ENCODE data around the gene APBA2. TPM values are rescaled to one million over a fixed set of nuclear protein-coding genes. Genes with fewer than 3 reads are reported as not detected.

The APBA2 gene
- total RNA-seq, 4 donors from 2014 or later, result 1.1 to 2.4 (median 1.3) TPM

DNA sequence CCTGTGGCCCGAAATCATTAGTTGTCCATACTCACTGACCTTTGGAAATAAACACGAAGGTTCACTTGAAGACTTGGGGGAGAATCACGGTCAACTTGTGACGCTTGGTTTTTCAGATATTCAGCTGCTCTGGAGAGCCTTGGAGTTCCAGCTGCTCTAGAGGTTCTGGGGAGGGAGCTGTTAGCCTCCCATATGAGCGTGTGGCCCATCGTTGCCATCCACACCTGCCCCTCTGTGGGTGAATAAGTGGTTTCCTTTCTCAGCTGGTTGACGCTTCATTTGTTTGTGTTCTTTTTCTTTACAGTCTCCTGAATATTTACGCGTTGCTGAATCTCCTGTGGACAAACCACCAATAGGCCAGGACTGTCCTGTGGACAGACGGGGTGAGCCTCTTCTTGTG lies 35.6 kb downstream of the APBA2 start:
- TF ChIP-seq CTCF (IDR thresholded peaks at IDR 0.05; ENCODE audit: low read depth), result no peak

DNA sequence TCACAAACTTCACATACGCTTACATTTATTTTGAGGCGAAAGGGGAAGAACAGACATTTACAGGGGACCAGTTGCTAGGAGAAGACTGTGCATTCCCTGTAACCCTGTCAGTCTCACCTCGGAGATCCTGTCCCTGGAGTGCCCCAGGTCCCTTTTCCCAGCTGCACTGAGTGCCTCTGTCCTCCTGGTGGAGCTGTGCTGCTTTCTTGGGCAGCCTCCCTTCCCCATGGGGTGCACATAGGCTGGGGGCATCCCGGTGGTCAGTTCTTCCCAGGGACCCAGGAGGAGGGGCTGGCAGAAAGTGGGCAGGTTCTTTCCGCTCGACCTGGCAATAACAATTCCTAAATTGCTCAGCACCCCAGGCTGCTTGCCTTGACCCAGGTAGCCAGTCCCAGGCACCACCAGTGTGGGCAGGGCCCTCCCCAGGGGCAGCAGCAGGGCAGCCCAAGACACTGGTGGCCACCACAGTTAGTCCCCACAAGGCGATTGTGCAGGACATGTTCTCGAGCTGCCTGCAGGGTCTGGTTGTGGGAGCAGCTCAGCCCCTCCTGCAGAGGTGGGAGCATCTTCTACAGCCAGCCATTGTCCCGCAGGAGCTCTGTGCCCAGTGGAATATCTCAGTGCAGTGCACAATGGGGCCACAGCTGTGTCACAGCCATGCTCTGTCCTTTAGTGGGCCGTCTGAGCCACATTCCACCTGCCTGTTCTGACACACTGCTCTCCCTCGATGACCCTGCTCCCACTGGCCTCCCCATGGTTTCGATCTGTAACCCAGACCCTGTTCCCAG lies 36.3 kb downstream of the APBA2 start:
- TF ChIP-seq CTCF (IDR thresholded peaks at IDR 0.05; ENCODE audit: low read depth), result no peak

- TF ChIP-seq CTCF (IDR thresholded peaks at IDR 0.05; ENCODE audit: low read depth), result no peak
Observed at GRCh38 chr15:28922707-28923012, 36.9 kb downstream of the APBA2 start.

GRCh38 chr15:28923726-28924280 lies 38.0 kb downstream of the APBA2 start:
- TF ChIP-seq CTCF (IDR thresholded peaks at IDR 0.05; ENCODE audit: low read depth), result no peak

- TF ChIP-seq CTCF (IDR thresholded peaks at IDR 0.05; ENCODE audit: low read depth), result no peak
Observed at GRCh38 chr15:28927043-28927442, 41.3 kb downstream of the APBA2 start.

DNA sequence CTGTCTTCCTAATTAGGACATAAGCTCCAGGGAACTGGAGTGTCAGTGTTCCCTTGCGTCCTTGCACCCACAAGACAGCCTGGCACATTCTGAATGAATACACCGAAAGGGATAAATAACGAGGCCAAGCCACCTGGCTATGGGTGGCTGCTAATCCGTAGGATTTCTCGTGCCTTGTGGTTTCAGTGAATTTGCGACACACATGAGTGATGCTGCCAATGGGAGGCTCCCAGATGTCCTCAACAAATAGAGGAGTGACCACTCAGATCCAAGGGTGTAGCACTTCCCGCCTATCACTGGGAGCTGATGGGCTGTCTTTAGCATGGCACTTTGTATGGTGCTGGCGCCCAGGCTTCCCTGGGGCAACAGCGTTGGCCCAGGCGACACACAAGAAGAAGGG lies 43.4 kb downstream of the APBA2 start:
- TF ChIP-seq CTCF (IDR thresholded peaks at IDR 0.05; ENCODE audit: low read depth), result no peak

DNA sequence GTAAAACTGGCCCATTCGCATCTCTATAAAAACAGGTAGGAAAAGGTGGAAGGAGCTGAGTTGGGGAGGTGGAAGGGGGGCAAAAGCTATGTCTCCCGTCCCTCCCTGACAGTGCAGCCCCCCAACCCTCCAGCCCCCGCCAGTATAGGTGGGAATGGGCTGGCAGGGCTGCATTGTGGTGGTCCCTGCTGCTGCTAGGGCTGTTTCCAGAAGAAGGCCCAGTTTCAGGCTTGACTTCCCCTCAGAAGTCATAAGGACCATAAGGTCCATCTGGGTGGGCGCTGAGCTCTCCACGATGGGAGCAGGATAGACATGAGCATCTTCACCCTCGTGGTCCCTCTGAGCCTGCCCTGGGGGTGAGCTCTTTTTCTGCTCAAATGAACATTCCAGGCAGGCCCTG lies 44.2 kb downstream of the APBA2 start:
- TF ChIP-seq CTCF (IDR thresholded peaks at IDR 0.05; ENCODE audit: low read depth), result no peak

Measured in subcutaneous adipose tissue (tissue), 4 donors.